ENCODE measurements around the gene C12orf60. TPM values are rescaled to one million over a fixed set of nuclear protein-coding genes. Genes with fewer than 3 reads are reported as not detected.

Gene C12orf60
- total RNA-seq, 2 experiments from 2014 or later, result 1.4 to 1.5 TPM

- POLR2A ChIA-PET, result interaction anchor here (1.6 to 4.5 kb wide), 2 partner anchors 9 to 180 kb away, joined by 3 to 37 read pairs; a partner anchor contains a TSS
- ATAC-seq (no peak), DNase-seq (no peak)
- peaks cover 17% of the 10 kb centered on the region for H3K36me3 Mint-ChIP-seq (ENCODE audit: low read depth)
- no peaks in the 10 kb centered on the region for H3K9me3 Mint-ChIP-seq (ENCODE audit: insufficient read depth)
- H3K27ac Mint-ChIP-seq, result no peak overlapping the region
- no peak overlapping the region for H3K4me3 Mint-ChIP-seq
- no peaks in the 10 kb centered on the region for H3K27me3 Mint-ChIP-seq (ENCODE audit: low read depth)
- peaks cover 30% of the 10 kb centered on the region for H3K4me1 Mint-ChIP-seq (ENCODE audit: low read depth)
- CTCF ChIA-PET, result interaction anchor here (0.9 to 1.5 kb wide), 3 partner anchors 13 to 69 kb away, joined by 3 to 4 read pairs (median 4); no protein-coding TSS in a partner anchor
These were observed 23.6 kb upstream of the C12orf60 start for GRCh38 chr12:14779834-14780233.

GRCh38 chr12:14780859-14781258, 22.6 kb upstream of the C12orf60 start:
- ATAC-seq (no peak), DNase-seq (no peak)
- ChIA-PET POLR2A (interaction anchor here (4.5 kb wide), 1 partner anchor 10 kb away, joined by 37 read pairs; a partner anchor contains a TSS), CTCF (interaction anchor here (0.8 to 1.4 kb wide), 3 partner anchors 11 to 56 kb away, joined by 3 to 7 read pairs (median 4); a partner anchor contains a TSS)
- Mint-ChIP-seq H3K27me3 (ENCODE audit: low read depth) (no peaks in the 10 kb centered on the region), H3K36me3 (ENCODE audit: low read depth) (peaks cover 17% of the 10 kb centered on the region), H3K4me1 (ENCODE audit: low read depth) (peaks cover 24% of the 10 kb centered on the region), H3K9me3 (ENCODE audit: insufficient read depth) (no peaks in the 10 kb centered on the region), H3K4me3 (no peak overlapping the region), H3K27ac (no peak overlapping the region)

DNA sequence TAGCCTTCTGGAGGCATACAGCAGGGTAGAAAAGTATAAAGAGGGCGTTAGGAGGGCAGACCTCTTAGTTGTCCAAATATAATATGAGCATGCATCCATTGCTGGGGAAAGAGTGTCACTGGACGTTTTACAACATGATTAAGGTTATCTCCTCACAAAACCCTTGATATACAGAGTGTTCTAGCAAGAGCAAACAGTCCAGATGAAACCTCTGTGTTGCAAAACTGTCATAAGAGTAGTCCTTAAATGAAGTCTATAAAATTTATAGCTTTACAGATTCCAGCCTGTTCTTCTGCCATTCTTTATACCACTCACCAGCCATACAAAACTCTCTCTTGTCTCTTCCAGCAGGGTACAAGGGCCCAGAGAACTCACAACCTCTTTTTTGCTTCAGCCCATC, 21.9 kb upstream of the C12orf60 start:
- no peak overlapping the region for H3K27ac Mint-ChIP-seq
- no peak for DNase-seq
- ChIA-PET CTCF (interaction anchor here (1.0 to 3.5 kb wide), 3 partner anchors 12 to 21 kb away, joined by 7 to 15 read pairs (median 7); partner anchors contain the start of genes C12orf60 and WBP11), POLR2A (interaction anchor here (4.5 kb wide), 1 partner anchor 11 kb away, joined by 37 read pairs; a partner anchor contains a TSS)
- no peak overlapping the region for H3K4me3 Mint-ChIP-seq
- no peaks in the 10 kb centered on the region for H3K9me3 Mint-ChIP-seq (ENCODE audit: insufficient read depth)
- ATAC-seq, result no peak
- no peaks in the 10 kb centered on the region for H3K27me3 Mint-ChIP-seq (ENCODE audit: low read depth)
- peaks cover 17% of the 10 kb centered on the region for H3K4me1 Mint-ChIP-seq (ENCODE audit: low read depth)
- H3K36me3 Mint-ChIP-seq (ENCODE audit: low read depth), result peaks cover 15% of the 10 kb centered on the region

GRCh38 chr12:14782756-14783155, 20.7 kb upstream of the C12orf60 start:
- no peak for ATAC-seq
- no peaks in the 10 kb centered on the region for H3K27me3 Mint-ChIP-seq (ENCODE audit: low read depth)
- no peak overlapping the region for H3K27ac Mint-ChIP-seq
- peaks cover 13% of the 10 kb centered on the region for H3K4me1 Mint-ChIP-seq (ENCODE audit: low read depth)
- no peaks in the 10 kb centered on the region for H3K9me3 Mint-ChIP-seq (ENCODE audit: insufficient read depth)
- CTCF ChIA-PET, result interaction anchor here (1.0 to 3.5 kb wide), 3 partner anchors 13 to 22 kb away, joined by 4 to 15 read pairs (median 7); partner anchors contain the start of genes C12orf60 and WBP11
- peaks cover 26% of the 10 kb centered on the region for H3K36me3 Mint-ChIP-seq (ENCODE audit: low read depth)
- DNase-seq, result no peak
- POLR2A ChIA-PET, result interaction anchor here (0.6 to 4.5 kb wide), 2 partner anchors 9 to 12 kb away, joined by 3 to 37 read pairs; a partner anchor contains a TSS
- H3K4me3 Mint-ChIP-seq, result no peak overlapping the region

GRCh38 chr12:14784471-14784870, 19.0 kb upstream of the C12orf60 start:
- Mint-ChIP-seq H3K27me3 (ENCODE audit: low read depth) (no peaks in the 10 kb centered on the region), H3K36me3 (ENCODE audit: low read depth) (peaks cover 38% of the 10 kb centered on the region), H3K4me1 (ENCODE audit: low read depth) (peaks cover 13% of the 10 kb centered on the region), H3K27ac (no peak overlapping the region), H3K9me3 (ENCODE audit: insufficient read depth) (no peaks in the 10 kb centered on the region), H3K4me3 (no peak overlapping the region)
- no peak for ATAC-seq
- ChIA-PET POLR2A (interaction anchor here (0.7 to 1.7 kb wide), 5 partner anchors 10 to 114 kb away, joined by 3 to 8 read pairs (median 4); partner anchors contain the start of genes C12orf60 and WBP11), CTCF (interaction anchor here (1.8 to 3.5 kb wide), 5 partner anchors 9 to 18 kb away, joined by 6 to 15 read pairs (median 10); partner anchors contain the start of genes C12orf60 and WBP11)
- DNase-seq, result no peak

GRCh38 chr12:14785568-14785967, 17.9 kb upstream of the C12orf60 start:
- DNase-seq, result no peak
- Mint-ChIP-seq H3K36me3 (ENCODE audit: low read depth) (peaks cover 49% of the 10 kb centered on the region), H3K27ac (no peak overlapping the region), H3K4me1 (ENCODE audit: low read depth) (peaks cover 9% of the 10 kb centered on the region), H3K9me3 (ENCODE audit: insufficient read depth) (no peaks in the 10 kb centered on the region), H3K27me3 (ENCODE audit: low read depth) (no peaks in the 10 kb centered on the region), H3K4me3 (no peak overlapping the region)
- ChIA-PET CTCF (interaction anchor here (2.3 to 2.4 kb wide), 2 partner anchors 8 to 10 kb away, joined by 6 to 13 read pairs; no protein-coding TSS in a partner anchor), POLR2A (no interaction called here)
- ATAC-seq, result no peak

DNA sequence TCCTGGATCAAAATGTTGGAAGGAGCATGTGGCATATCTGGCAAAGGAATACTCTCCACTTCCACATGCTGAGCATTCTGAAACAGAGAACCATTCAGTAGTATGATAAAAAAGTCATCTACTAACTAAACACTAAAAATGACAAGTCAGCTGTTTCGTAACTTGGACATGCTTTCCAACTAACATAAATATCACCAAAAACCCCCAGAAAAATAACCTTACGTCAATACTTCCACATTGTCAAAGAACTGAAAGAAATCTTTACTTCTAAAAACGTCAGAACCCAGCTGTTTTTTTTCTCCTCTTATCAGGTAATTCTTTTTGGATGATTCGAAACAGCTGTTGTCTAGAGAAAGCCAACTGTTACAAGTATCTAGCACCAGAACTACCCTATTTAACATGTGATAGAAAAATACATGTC, 8.4 kb upstream of the C12orf60 start:
- CTCF ChIA-PET, result interaction anchor here (1.1 kb wide), 1 partner anchor 20 kb away, joined by 4 read pairs; no protein-coding TSS in a partner anchor
- H3K36me3 Mint-ChIP-seq (ENCODE audit: low read depth), result peaks cover 81% of the 10 kb centered on the region
- ATAC-seq, result no peak

DNA sequence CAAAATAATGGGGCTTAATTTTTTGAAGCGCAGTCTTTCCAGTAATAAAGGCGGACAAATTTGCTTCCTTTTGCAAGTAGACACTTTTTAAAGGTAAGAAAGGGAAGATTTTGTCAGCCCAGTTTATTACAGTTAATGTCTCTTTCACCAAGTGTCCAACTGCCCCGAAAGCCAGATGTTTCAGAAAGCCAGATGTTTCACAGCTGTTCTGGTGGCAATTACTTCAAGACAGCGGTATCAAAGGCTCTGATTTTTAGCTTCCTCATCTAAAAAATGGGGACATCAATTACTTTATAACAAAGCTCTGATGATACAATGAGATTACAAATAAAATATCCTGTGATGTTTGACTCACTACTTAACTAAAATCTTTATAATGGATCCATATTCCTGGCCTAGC, 1.2 kb upstream of the C12orf60 start:
- Mint-ChIP-seq H3K27ac (no peak overlapping the region), H3K27me3 (ENCODE audit: low read depth) (no peaks in the 10 kb centered on the region), H3K4me3 (no peak overlapping the region), H3K4me1 (ENCODE audit: low read depth) (peaks cover 33% of the 10 kb centered on the region), H3K9me3 (ENCODE audit: insufficient read depth) (no peaks in the 10 kb centered on the region), H3K36me3 (ENCODE audit: low read depth) (peaks cover 33% of the 10 kb centered on the region)
- ATAC-seq (no peak), DNase-seq (no peak)
- ChIA-PET POLR2A (interaction anchor here (0.9 to 5.3 kb wide), 6 partner anchors 9 to 195 kb away, joined by 3 to 71 read pairs (median 6); partner anchors contain the start of gene ARHGDIB), CTCF (interaction anchor here (0.8 to 4.7 kb wide), 18 partner anchors 9 to 419 kb away, joined by 3 to 36 read pairs (median 5); partner anchors contain the start of gene RERG)

More for the DNA sequence above, 8.4 kb upstream of the C12orf60 start:
- no peak overlapping the region for H3K27ac Mint-ChIP-seq
- H3K27me3 Mint-ChIP-seq (ENCODE audit: low read depth), result no peaks in the 10 kb centered on the region
- POLR2A ChIA-PET, result interaction anchor here (1.0 to 1.5 kb wide), 2 partner anchors 19 to 25 kb away, joined by 3 to 6 read pairs; a partner anchor contains a TSS
- no peaks in the 10 kb centered on the region for H3K4me1 Mint-ChIP-seq (ENCODE audit: low read depth)
- H3K4me3 Mint-ChIP-seq, result no peak overlapping the region
- no peak for DNase-seq
- no peaks in the 10 kb centered on the region for H3K9me3 Mint-ChIP-seq (ENCODE audit: insufficient read depth)

DNA sequence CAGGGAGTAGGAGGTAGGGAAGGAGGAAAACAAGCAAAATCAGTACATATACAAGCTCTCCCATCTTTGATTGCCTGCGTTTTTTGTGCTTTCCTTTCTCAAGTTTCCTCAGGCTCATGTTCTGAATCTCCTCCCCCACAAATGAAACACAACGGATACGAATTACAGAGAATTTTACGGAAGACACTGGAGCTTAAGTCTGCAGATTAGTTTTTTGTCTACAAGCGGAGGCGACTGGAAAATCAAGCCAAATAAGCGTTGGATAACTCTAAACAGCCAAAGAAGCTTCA, 804 bp upstream of the C12orf60 start:
- ATAC-seq (no peak), DNase-seq (no peak)
- H3K9me3 Mint-ChIP-seq (ENCODE audit: insufficient read depth), result no peaks in the 10 kb centered on the region
- no peak overlapping the region for H3K27ac Mint-ChIP-seq
- peaks cover 28% of the 10 kb centered on the region for H3K36me3 Mint-ChIP-seq (ENCODE audit: low read depth)
- peaks cover 33% of the 10 kb centered on the region for H3K4me1 Mint-ChIP-seq (ENCODE audit: low read depth)
- ChIA-PET CTCF (interaction anchor here (0.8 to 4.7 kb wide), 17 partner anchors 10 to 419 kb away, joined by 3 to 36 read pairs (median 5); partner anchors contain the start of gene RERG), POLR2A (interaction anchor here (0.9 to 5.3 kb wide), 6 partner anchors 10 to 194 kb away, joined by 3 to 71 read pairs (median 6); partner anchors contain the start of gene ARHGDIB)
- no peaks in the 10 kb centered on the region for H3K27me3 Mint-ChIP-seq (ENCODE audit: low read depth)
- H3K4me3 Mint-ChIP-seq, result no peak overlapping the region

- H3K4me3 Mint-ChIP-seq, result no peak overlapping the region
- peak; percentile 17 for ATAC-seq
- POLR2A ChIA-PET, result interaction anchor here (0.7 to 5.3 kb wide), 5 partner anchors 10 to 158 kb away, joined by 3 to 71 read pairs (median 7); partner anchors contain the start of genes ARHGDIB and SMCO3
- H3K9me3 Mint-ChIP-seq (ENCODE audit: insufficient read depth), result no peaks in the 10 kb centered on the region
- CTCF ChIA-PET, result interaction anchor here (0.6 to 4.7 kb wide), 12 partner anchors 11 to 781 kb away, joined by 3 to 36 read pairs (median 8); a partner anchor contains a TSS
- H3K4me1 Mint-ChIP-seq (ENCODE audit: low read depth), result peaks cover 33% of the 10 kb centered on the region
- DNase-seq, result no peak
- H3K27me3 Mint-ChIP-seq (ENCODE audit: low read depth), result no peaks in the 10 kb centered on the region
- peaks cover 19% of the 10 kb centered on the region for H3K36me3 Mint-ChIP-seq (ENCODE audit: low read depth)
- no peak overlapping the region for H3K27ac Mint-ChIP-seq
These were observed 325 bp downstream of the C12orf60 start for GRCh38 chr12:14803830-14804160.

DNA sequence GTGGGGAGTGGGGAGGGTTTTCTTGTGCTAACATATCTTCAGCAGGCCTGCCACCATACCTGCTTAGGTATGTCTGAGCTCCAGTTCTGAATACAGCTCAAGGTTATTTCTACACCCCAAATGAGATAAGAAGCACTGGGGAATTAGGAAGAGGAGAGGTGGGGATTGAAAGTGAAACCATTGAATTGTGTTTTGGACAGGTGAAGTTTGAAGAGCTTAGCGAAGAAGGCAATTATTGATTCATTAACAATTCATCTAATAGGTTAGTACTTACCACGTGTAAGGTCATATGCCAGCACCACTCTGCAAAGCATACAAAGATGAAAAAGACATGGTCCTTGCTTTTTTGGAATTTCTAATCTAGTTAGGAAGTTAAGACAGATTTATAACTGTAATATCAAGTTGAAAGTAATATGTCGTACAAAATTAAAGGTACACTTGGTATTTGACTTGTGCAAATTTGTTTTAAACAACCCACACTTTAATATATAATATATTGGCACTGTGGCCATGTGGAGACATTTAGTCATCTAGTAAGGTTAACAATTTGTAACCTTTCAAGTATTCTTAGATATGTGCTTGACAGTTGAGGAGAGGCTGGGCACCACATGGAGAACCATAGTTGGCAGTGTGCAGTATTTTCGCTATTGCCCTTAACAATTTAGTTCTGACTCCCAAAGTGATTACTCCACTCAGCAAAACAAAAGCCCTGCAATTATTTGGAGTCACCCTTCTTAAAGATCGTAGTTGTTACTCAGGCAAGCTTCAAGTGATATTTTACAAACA, 6.9 kb downstream of the C12orf60 start:
- CTCF ChIA-PET, result interaction anchor here (1.2 to 3.1 kb wide), 7 partner anchors 9 to 411 kb away, joined by 3 to 11 read pairs (median 6); partner anchors contain the start of gene RERG
- POLR2A ChIA-PET, result interaction anchor here (0.7 to 1.4 kb wide), 3 partner anchors 39 to 1077 kb away, joined by 3 read pairs; a partner anchor contains a TSS
- no peak for ATAC-seq
- no peaks in the 10 kb centered on the region for H3K9me3 Mint-ChIP-seq (ENCODE audit: insufficient read depth)
- DNase-seq, result no peak
- peaks cover 23% of the 10 kb centered on the region for H3K4me1 Mint-ChIP-seq (ENCODE audit: low read depth)
- H3K36me3 Mint-ChIP-seq (ENCODE audit: low read depth), result no peaks in the 10 kb centered on the region
- H3K4me3 Mint-ChIP-seq, result no peak overlapping the region
- no peaks in the 10 kb centered on the region for H3K27me3 Mint-ChIP-seq (ENCODE audit: low read depth)
- no peak overlapping the region for H3K27ac Mint-ChIP-seq
